Peyer's patch (tissue), 4 donors: Measurements from ENCODE around the gene UNC5B.

Experiments used
- POLR2A ChIP-seq, 2 donors: fragments of 450-650 bp; IDR thresholded peaks; one replicate each; pipeline ENCODE4 v1.5.1; 2017; ENCODE audit warnings: antibody characterized with exemption in 2 of 2, mild to moderate bottlenecking in 2 of 2, moderate library complexity in 2 of 2
- TF ChIP-seq, protein P1 (sequence below), 6 experiments: fragments of 450-650 bp in 4 of 6; fragments of 200-600 bp in 2 of 6; sonication (generic) in 1 of 6; IDR thresholded peaks; one replicate each; pipeline ENCODE4 v1.5.1; 2017 to 2019; ENCODE audit warnings: antibody characterized with exemption in 6 of 6, mild to moderate bottlenecking in 3 of 6, moderate library complexity in 1 of 6

GRCh38 chr10:71324743-71325142 is 112.4 kb downstream of the UNC5B start:
- TF ChIP-seq, protein P1, sequence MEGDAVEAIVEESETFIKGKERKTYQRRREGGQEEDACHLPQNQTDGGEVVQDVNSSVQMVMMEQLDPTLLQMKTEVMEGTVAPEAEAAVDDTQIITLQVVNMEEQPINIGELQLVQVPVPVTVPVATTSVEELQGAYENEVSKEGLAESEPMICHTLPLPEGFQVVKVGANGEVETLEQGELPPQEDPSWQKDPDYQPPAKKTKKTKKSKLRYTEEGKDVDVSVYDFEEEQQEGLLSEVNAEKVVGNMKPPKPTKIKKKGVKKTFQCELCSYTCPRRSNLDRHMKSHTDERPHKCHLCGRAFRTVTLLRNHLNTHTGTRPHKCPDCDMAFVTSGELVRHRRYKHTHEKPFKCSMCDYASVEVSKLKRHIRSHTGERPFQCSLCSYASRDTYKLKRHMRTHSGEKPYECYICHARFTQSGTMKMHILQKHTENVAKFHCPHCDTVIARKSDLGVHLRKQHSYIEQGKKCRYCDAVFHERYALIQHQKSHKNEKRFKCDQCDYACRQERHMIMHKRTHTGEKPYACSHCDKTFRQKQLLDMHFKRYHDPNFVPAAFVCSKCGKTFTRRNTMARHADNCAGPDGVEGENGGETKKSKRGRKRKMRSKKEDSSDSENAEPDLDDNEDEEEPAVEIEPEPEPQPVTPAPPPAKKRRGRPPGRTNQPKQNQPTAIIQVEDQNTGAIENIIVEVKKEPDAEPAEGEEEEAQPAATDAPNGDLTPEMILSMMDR (IDR thresholded peaks at IDR 0.05), result no peak
- TF ChIP-seq POLR2A (IDR thresholded peaks at IDR 0.05), result no peak
